Endometrium (tissue), 2 donors: Measurements from ENCODE around the gene BSN.
A peak's percentile ranks its signal among the peaks of the same experiment; 100 is the strongest.
"Not testable (repeated sequence)": the region's sequence is repeated elsewhere in the genome, so short reads cannot be mapped to it uniquely, and the experiment has no call there.

ENCODE experiments used
- FAIRE-seq: peaks from 2 replicates; lab custom pipeline; 2012; peaks lifted over from hg19 to GRCh38; lab: Jason Lieb, UNC
- donor health status: control.
- donor health status: control.

The BSN gene

DNA sequence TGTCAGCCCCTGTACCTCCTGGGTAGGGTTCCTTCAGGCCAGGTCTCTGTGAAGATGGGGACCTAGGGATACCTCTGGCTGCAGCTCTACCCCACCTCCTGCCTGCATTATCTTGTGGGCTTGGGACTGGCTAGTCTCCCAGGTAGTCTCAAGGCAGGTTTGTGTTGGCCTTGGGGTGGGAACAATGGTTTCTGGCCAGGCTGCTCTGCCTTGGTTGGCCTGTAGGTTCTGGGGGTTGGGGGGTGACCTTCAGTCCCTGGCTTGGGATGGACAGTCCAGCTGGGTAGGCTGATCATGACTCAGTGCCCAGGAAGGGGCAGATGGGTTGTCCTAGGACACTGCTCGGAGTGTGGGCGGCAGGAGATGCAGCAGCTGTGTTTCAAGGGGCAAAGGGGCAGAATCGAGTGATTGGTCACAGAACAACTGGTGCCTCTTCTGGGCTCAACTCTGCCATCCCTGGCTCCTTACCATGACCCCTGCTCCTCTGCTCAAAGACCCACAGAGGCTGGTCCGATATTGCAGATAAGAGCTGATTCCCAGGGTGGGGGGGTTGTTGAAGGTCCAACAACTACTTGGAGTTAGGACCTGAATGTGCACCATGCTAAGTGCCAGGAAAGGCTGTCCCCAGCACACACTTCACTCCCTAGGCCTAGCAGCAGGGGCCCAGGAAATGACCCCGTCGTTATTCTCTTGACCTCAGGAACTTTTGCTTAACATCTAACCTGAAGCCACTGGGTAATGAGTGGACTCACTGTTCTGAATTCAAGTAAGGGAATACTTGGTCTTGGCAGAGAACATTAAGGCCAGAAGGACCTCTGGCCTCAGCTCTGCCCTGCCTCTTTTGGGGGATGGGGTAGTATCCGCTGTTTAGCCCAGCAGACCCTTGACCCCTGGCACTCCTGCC lies 18.1 kb upstream of the BSN start:
- FAIRE-seq, result no peak

- FAIRE-seq, result no peak
Observed at GRCh38 chr3:49536875-49537533, 17.3 kb upstream of the BSN start.

DNA sequence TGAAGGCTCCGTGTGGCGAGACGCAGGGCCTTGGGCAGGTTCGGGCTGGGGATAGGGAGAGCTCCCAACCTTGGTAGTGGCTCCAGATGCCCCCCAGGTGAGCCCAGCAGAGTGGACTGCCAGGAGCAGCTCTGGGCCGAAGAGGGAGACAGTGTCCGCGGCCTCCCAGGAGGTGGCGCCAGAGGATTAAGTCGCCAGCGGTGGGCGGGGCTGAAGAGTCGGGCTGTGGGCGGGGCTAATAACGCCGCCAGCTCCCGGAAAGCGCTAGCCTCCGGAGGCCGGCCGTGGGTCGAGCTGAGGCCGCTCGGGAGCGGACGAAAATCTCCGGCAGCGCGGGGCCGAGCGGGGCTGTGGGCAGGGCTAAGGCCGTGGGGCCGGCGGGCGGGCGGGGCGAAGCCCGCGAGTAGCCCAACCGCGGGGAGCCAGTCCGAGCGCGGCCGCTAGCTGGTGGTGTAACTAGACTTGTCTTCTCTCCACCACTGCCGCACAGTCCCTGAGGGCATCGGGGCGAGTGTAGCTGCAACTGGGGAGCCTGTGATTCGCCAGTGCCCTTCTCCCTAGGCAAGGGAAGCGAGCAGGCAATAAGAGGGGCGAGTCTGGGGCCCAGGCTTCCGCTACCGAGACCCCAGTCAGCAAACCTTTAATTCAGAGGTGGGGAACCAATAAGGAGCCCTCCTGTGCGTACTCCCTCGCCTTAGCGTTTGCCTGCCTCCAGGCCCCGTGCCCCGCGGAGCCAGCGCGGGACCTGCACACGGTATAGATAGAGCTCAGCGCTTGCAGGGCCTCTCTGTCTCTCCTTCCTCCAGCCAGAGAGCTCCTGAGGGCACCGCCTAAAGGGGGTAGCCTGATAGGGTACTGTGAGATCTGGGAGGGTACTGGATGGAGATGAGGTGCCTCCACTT lies 14.4 kb upstream of the BSN start:
- peak; percentile 33 for FAIRE-seq

GRCh38 chr3:49552087-49552486 lies 2.2 kb upstream of the BSN start:
- no peak for FAIRE-seq

GRCh38 chr3:49553324-49553691 lies 969 bp upstream of the BSN start:
- FAIRE-seq, result no peak

- no peak for FAIRE-seq
Observed at GRCh38 chr3:49554633-49555265, 472 bp downstream of the BSN start.

DNA sequence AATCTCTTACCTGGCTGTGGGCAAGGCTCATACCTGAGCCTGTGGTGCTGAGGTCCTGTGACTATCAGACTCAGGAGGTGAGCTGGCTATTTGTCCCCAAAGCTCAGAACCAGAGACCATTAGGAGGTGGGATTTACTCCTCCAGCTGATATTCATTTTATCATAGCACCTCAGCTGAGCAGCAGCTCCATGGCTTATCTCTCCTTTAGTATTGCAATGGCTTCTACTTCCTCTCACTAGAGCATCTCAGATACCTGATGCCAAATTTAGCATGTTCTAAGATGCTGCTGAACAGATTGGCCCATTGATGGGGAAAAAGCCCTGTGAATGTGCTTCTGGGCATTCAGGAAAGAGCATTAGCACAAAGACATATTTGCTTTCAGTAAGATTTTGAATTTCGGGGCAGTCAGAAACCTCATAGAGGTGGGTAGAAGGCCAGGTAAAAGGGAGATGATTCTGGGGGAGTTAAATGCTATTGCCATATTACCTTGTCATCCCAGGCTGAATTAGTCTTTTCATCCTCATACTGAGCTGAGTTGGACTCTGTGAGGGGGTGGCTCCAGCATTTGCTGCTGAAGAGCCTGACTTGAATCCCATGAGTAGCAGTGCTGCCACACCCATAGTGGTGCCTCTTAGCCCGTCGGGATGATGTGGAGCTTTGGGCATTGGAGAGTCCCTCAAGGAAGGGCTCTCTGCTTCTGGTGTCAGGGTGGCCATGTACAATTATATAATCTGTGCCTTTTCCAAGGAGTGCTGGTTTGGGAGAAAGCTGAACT lies 2.4 kb downstream of the BSN start:
- no peak for FAIRE-seq

GRCh38 chr3:49563040-49563578 lies 8.8 kb downstream of the BSN start:
- FAIRE-seq, result no peak

- no peak for FAIRE-seq
Observed at GRCh38 chr3:49563766-49564165, 9.5 kb downstream of the BSN start.

- no peak for FAIRE-seq
Observed at GRCh38 chr3:49566312-49566711, 12.0 kb downstream of the BSN start.

DNA sequence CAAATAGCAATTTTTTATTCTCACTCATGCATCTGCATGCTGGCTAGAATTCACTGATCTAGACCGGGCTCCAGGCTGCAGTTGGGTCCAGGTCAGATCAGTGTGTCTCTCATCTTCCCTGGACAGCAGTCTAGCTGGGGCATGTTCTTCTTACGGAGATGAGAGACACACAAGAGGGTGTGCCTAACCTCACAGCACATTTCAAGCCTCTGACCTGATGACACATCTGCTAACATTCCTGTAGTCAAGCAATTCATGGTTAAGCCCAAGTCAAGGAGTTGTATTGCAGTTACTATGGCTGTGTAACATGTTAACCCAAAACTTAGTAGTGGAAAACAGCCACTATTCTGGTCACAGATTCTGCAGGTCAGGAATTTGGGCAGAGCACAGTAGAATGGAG lies 13.1 kb downstream of the BSN start:
- FAIRE-seq, result no peak

DNA sequence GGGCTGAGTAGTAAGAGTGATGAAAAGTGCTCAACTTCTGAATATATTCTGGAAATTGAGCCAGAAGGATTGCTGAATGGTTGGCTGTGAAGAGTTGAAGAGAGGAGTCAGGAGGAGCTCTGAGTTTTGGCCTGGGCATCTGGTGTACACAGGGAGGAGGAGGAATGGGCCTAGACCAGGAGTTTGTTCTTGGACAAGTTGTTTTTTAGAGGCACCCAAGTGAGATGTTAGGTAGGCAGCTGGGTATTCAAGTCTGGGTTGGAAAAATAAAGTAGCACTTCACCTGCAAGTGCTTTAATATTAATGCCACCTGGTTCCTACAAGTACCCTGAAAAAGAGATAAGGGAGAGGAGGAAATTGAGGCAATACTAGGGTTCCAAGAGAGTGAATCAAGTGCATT lies 14.7 kb downstream of the BSN start:
- FAIRE-seq, result no peak

- no peak for FAIRE-seq
Observed at GRCh38 chr3:49570028-49570654, 15.9 kb downstream of the BSN start.

GRCh38 chr3:49582177-49582576 lies 27.9 kb downstream of the BSN start:
- no peak for FAIRE-seq

DNA sequence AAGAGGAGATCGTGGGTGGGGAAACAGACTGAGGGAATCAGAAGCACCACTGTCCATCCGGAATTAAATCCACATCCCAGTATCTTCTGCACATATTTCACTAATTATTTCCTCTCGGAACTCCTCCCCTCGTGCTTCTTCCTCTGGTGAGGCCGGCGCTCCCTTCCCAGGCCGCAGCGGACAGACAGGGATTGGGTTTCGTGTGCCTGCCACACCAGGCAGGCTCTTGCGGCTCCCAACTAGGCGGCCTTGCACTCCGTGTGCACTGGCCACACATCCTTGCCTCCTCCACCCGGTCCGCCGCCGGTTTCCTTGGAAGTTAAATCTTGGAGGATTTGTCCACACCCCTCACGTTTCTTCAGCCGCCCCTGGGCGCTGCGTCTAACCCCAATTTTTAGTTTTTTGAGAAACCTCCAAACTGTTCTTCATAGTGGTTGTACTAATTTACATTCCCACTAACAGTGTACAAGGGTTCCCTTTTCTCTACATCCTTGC lies 31.0 kb downstream of the BSN start:
- not testable (repeated sequence) for FAIRE-seq

DNA sequence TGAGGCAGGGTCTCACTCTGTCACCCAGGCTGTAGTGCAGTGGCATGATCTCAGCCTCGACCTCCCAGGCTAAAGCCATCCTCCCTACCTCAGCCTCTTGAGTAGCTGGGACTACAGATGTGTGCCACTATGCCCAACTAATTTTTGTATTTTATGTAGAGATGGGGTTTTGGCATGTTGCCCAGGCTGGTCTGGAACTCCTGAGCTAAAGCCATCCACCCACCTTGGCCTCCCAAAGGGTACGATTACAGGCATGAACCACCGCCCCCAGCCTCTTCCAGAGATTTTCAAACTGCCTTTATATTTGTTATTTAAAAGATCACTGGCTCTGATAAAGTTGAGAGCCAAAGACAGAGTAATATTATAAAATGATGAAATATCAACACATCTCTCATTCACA lies 37.3 kb downstream of the BSN start:
- no peak for FAIRE-seq

DNA sequence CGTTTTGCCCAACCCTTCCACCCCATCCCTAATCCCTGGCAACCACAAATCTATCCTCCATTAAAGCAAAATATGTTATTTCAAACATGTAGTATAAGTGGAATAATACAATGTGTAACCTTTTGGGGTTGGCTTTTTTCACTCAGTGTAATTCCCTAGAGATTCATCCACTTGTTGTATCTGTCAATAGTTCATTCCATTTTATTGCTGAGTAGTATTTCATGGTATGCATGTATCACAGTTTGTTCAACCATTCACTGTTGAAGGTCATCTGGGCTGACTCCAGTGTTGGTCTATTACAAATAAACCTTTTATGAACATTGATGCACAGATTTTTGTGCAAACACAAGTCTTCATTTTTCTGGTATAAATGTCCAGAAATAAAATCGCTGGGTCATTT lies 38.8 kb downstream of the BSN start:
- FAIRE-seq, result no peak

GRCh38 chr3:49600781-49601180 lies 46.5 kb downstream of the BSN start:
- no peak for FAIRE-seq

GRCh38 chr3:49601358-49602048 lies 47.2 kb downstream of the BSN start:
- no peak for FAIRE-seq

DNA sequence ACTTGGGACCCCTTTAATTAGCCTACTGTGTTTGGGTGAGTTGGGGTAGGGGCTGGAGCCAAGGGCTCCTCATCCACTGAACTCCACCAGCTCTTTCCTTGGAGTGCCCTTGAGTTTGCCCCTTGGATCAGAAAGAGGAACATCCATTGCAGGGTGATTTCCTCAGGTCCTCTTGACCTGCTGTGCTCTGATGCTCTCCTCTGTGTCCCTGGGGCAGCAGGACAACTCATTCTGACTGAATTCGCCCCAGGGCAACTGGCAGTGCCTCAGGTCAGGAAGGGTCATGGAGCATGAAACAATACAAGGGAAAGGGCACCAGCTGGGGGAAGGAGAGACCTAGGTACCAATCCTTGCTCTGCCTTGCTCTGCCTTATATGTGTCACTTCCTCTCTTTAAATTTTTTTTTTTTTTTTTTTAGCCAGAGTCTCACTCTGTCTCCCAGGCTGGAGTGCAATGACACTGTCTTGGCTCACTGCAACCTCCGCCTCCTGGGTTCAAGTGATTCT lies 47.8 kb downstream of the BSN start:
- no peak for FAIRE-seq
